GM12864 (cell line): ENCODE measurements around the gene GPR158.

Source experiments
- DNase-seq: peaks from one replicate; pipeline ENCODE4 v3.0.0-alpha.2; 2011; ENCODE audit warnings: low read depth
- H3K4me3 ChIP-seq: 2 replicates; pipeline ENCODE4 v1.5.1; 2011; ENCODE audit warnings: mild to moderate bottlenecking, low read depth, low read length, control low read depth
- CTCF ChIP-seq: IDR thresholded peaks from 2 replicates; pipeline ENCODE4 v1.5.1; 2011; ENCODE audit warnings: low read depth, mild to moderate bottlenecking, moderate library complexity, low read length, control low read depth, inconsistent platforms; ENCODE audit errors: missing control alignments

Gene GPR158

GRCh38 chr10:25504838-25505237 lies 330.0 kb downstream of the GPR158 start:
- no peak for DNase-seq
- no peak overlapping the region for H3K4me3 ChIP-seq
- no peak for TF ChIP-seq CTCF

GRCh38 chr10:25505466-25505865 lies 330.7 kb downstream of the GPR158 start:
- no peak for DNase-seq
- H3K4me3 ChIP-seq, result no peak overlapping the region
- TF ChIP-seq CTCF, result no peak

GRCh38 chr10:25506821-25507335 lies 332.1 kb downstream of the GPR158 start:
- DNase-seq, result no peak
- TF ChIP-seq CTCF, result no peak

DNA sequence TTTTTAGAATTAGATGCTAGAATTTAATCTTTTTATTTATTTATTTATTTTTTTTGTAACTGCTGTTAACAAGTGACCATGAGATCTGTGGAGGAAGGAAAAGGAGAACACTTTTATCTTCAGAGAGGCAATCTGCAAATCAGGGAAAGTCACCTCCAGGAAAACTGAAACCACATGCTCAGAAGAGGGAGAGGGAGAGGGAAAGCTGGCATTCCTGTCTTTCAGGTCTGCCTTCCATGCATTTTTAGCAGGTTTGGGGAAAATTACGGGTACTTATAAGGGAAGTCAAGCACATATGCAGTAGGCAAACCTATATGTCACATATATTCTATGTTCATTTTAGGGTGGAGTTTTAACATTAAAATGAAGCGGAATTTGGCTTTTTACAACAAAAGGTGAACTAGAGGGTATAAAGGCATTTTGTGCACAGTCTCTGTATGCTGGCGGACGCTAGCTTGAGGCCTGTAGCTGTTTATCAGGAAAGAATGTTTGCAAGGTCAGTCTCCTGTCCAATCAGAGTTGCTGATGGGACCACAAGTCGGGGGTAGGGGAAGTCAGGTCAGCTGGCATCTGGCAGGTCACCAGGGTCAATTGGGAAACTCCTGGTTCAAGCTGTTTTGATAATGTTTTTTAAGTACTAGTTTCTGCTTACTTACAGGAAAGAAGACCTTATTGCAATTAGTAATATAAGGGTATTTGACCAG lies 333.5 kb downstream of the GPR158 start:
- no peak for DNase-seq
- TF ChIP-seq CTCF, result no peak
- H3K4me3 ChIP-seq, result no peak overlapping the region

More at GRCh38 chr10:25506821-25507335, 332.1 kb downstream of the GPR158 start:
- H3K4me3 ChIP-seq, result no peak overlapping the region

DNA sequence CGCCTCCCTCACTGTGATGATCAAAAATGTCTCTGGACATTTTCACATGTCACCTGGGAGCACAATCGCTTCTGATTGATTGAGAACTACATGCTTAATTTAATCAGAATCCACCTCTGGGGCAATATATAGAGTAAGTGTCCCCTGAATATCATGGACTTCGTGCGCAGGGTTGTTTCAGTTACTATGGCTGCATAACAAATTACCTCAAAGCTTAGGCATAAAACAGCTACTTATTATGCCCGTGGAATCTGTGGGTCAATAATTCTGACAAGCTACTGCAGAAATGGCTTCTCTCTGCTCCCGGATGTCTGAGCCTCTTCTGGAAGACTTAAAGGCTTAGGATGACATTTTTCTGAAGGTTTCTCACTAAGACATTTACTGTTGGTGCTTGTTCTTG lies 334.4 kb downstream of the GPR158 start:
- no peak for DNase-seq
- TF ChIP-seq CTCF, result no peak
- no peak overlapping the region for H3K4me3 ChIP-seq

DNA sequence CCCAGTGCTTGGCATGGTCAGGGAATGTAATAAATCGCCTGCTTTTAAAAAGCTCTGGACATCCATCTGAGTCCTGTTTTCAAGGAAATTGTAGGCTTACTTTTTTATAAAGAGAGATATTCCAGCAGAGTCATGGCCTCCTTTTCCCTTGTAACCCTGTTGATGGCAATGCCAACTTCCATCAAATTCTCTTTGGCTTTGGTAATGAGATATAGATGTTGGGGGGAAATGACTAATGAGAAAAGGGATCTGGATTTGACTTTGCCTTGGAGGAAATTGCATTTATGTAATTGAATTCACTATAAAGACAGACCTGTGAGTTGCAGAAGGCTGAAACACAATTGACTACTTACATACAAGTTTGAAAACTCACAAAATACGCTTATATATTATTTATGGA lies 347.5 kb downstream of the GPR158 start:
- DNase-seq, result no peak
- H3K4me3 ChIP-seq, result no peak overlapping the region
- no peak for TF ChIP-seq CTCF
